Prostate gland (tissue), 2 donors: ENCODE data around the gene KANSL3. TPM values are rescaled to one million over a fixed set of nuclear protein-coding genes. Genes with fewer than 3 reads are reported as not detected.

Experiments used
- DNase-seq: peaks from one replicate; pipeline ENCODE4 v3.0.0-alpha.2; 2019; ENCODE audit warnings: low spot score
- H3K27ac ChIP-seq, 2 donors: fragments of 200-600 bp; sonication (generic); 2 replicates each; pipeline ENCODE4 v1.5.1; 2017 to 2019
- H3K27me3 ChIP-seq: fragments of 200-600 bp; sonication (generic); replicated peaks from 2 replicates; pipeline ENCODE4 v1.5.1; 2019; ENCODE audit not compliant: insufficient read depth
- H3K36me3 ChIP-seq, 2 donors: fragments of 200-600 bp; sonication (generic); 1 replicate in 1 of 2; 2 replicates in 1 of 2; pipeline versions ENCODE4 v1.5.1 to v1.8.1; 2017 to 2019
- H3K4me1 ChIP-seq: fragments of 200-600 bp; sonication (generic); replicated peaks from 2 replicates; pipeline ENCODE4 v1.5.1; 2019
- H3K4me3 ChIP-seq, 2 donors: fragments of 200-600 bp; sonication (generic); 2 replicates each; pipeline ENCODE4 v1.5.1; 2017 to 2019
- H3K9me3 ChIP-seq: fragments of 200-600 bp; sonication (generic); 2 replicates; pipeline ENCODE4 v1.5.1; 2017
- CTCF ChIP-seq, 4 experiments: fragments of 200-600 bp in 2 of 4; fragments of 450-650 bp in 2 of 4; sonication (generic) in 2 of 4; IDR thresholded peaks; 1 replicate in 3 of 4; 2 replicates in 1 of 4; pipeline ENCODE4 v1.5.1; 2016 to 2019; ENCODE audit warnings: antibody characterized with exemption in 4 of 4, mild to moderate bottlenecking in 2 of 4, moderate library complexity in 2 of 4
- POLR2A ChIP-seq: fragments of 450-650 bp; IDR thresholded peaks from one replicate; pipeline ENCODE4 v1.6.1; 2016; ENCODE audit warnings: antibody characterized with exemption, mild to moderate bottlenecking
- POLR2AphosphoS5 ChIP-seq: sonication (generic); formaldehyde crosslinking; IDR thresholded peaks from one replicate; pipeline ENCODE4 v1.6.1; 2017; ENCODE audit warnings: antibody characterized with exemption
- WGBS: methylation state at CpG from one replicate; pipeline ENCODE4 v1.1.5; 2018; 5-methylcytosine and 5-hydroxymethylcytosine counted together
- intact Hi-C: fragments of 100-400 bp; cut with DNase I; formaldehyde crosslinking; loops from one replicate; pipeline ENCODE4 v1.14.2; 2022
- total RNA-seq, 2 donors: library from RNA; depleted of rRNA; stranded (reverse); fragments of >200 nt; gene quantifications; one replicate each; pipeline ENCODE4 v1.1.0, GENCODE V29; 2016

KANSL3 gene
- total RNA-seq, 2 donors from 2014 or later: 41.3 to 70.0 TPM

- Histone ChIP-seq H3K27ac (no peak overlapping the region), H3K4me3 (no peak overlapping the region), H3K36me3 (no peaks in the 10 kb centered on the region), H3K27me3 (no peaks in the 10 kb centered on the region), H3K9me3 (no peaks in the 10 kb centered on the region), H3K4me1 (no peaks in the 10 kb centered on the region)
- 83% methylated on average over 4 of the region's 4 CpGs for WGBS
- intact Hi-C loops: no loop called here
- no peak for DNase-seq
- TF ChIP-seq CTCF (IDR thresholded peaks at IDR 0.05) (no peak), POLR2A (no peak)
Observed at GRCh38 chr2:96549466-96549785, 88.7 kb downstream of the KANSL3 start.

GRCh38 chr2:96548558-96549465, 89.3 kb downstream of the KANSL3 start:
- DNase-seq: no peak
- 83% methylated on average over 24 of the region's 24 CpGs for WGBS
- H3K27ac ChIP-seq: no peak overlapping the region

GRCh38 chr2:96547731-96548171, 90.4 kb downstream of the KANSL3 start:
- no peak for DNase-seq
- Histone ChIP-seq H3K36me3 (no peaks in the 10 kb centered on the region), H3K9me3 (no peaks in the 10 kb centered on the region), H3K27ac (no peak overlapping the region), H3K4me3 (no peak overlapping the region), H3K4me1 (no peaks in the 10 kb centered on the region), H3K27me3 (no peaks in the 10 kb centered on the region)
- intact Hi-C loops: no loop called here
- 74% methylated on average over 6 of the region's 6 CpGs for WGBS
- no peak for TF ChIP-seq CTCF (IDR thresholded peaks at IDR 0.05)
- no peak for TF ChIP-seq POLR2A
- TF ChIP-seq POLR2AphosphoS5: no peak

More at GRCh38 chr2:96548558-96549465, 89.3 kb downstream of the KANSL3 start:
- Histone ChIP-seq H3K9me3 (no peaks in the 10 kb centered on the region), H3K4me3 (no peak overlapping the region), H3K27me3 (no peaks in the 10 kb centered on the region), H3K36me3 (no peaks in the 10 kb centered on the region), H3K4me1 (no peaks in the 10 kb centered on the region)
- no peak for TF ChIP-seq CTCF (IDR thresholded peaks at IDR 0.05)
- TF ChIP-seq POLR2AphosphoS5: no peak
- TF ChIP-seq POLR2A: no peak
- intact Hi-C loops: no loop called here

GRCh38 chr2:96547203-96547641, 90.9 kb downstream of the KANSL3 start:
- WGBS: 78% methylated on average over 7 of the region's 7 CpGs
- Histone ChIP-seq H3K4me1 (no peaks in the 10 kb centered on the region), H3K27me3 (no peaks in the 10 kb centered on the region), H3K4me3 (no peak overlapping the region), H3K27ac (no peak overlapping the region), H3K36me3 (no peaks in the 10 kb centered on the region), H3K9me3 (no peaks in the 10 kb centered on the region)
- intact Hi-C loops: no loop called here
- TF ChIP-seq POLR2A: no peak
- TF ChIP-seq POLR2AphosphoS5: no peak
- no peak for TF ChIP-seq CTCF (IDR thresholded peaks at IDR 0.05)
- DNase-seq: no peak

GRCh38 chr2:96546797-96547196, 91.3 kb downstream of the KANSL3 start:
- H3K27me3 ChIP-seq: no peaks in the 10 kb centered on the region
- no peaks in the 10 kb centered on the region for H3K36me3 ChIP-seq
- no peak overlapping the region for H3K27ac ChIP-seq
- intact Hi-C loops: no loop called here
- TF ChIP-seq CTCF (IDR thresholded peaks at IDR 0.05) (no peak), POLR2A (no peak), POLR2AphosphoS5 (no peak)
- no peak for DNase-seq
- 83% methylated on average over 8 of the region's 8 CpGs for WGBS
- no peaks in the 10 kb centered on the region for H3K9me3 ChIP-seq
- no peaks in the 10 kb centered on the region for H3K4me1 ChIP-seq
- no peak overlapping the region for H3K4me3 ChIP-seq
